Prostate gland (tissue), 2 donors: ENCODE data around the gene RBM38.

ENCODE experiments used
- POLR2AphosphoS5 ChIP-seq: sonication (generic); formaldehyde crosslinking; IDR thresholded peaks from one replicate; pipeline ENCODE4 v1.6.1; 2017; ENCODE audit warnings: antibody characterized with exemption
- TF ChIP-seq, protein P1 (sequence below), 4 experiments: fragments of 200-600 bp in 2 of 4; fragments of 450-650 bp in 2 of 4; sonication (generic) in 2 of 4; IDR thresholded peaks; 1 replicate in 3 of 4; 2 replicates in 1 of 4; pipeline ENCODE4 v1.5.1; 2016 to 2019; ENCODE audit warnings: antibody characterized with exemption in 4 of 4, mild to moderate bottlenecking in 2 of 4, moderate library complexity in 2 of 4

DNA sequence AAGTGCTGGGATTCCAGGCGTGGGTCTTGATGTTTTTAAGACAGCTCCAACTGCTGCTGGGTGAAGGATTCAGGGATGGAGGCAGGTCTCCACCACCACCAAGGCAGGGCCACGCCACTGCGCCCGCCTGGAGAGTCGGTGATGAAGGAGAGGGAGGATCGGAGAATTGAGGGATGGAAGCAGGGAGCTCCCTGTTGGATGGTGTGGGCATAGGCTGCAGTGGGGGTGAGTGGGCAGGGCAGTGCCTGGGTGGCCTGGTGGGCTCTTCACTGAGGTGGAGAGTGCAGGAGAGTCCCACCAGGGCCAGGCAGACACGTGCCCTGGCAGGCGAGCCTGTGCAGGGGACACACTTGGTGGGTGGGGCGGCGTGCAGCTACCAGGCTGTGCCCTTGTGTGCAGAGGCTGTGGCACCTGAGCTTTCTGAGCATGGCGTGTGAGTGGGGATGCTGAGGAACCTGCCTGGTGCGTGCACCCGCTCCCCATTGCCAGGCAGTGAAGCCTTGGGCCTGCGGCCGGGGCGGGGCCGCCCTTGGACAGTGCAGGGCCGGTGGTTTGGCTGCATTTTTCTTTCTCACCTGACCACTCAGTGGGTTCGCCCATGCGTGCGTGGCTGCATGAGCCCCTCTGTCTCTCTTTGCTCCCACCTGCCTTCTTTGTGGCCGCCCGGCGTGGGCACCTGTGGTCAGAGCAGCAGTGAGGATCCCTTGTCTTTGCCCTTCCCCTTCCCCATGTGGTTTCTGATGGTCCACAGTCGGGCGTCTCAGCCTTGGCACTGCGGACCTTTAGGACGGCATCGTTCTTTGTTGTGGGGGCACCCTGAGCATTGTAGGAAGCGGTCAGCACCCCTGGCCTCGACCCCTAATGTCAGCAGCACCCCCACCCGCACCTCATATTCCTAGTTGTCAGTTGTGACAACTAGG, 11.3 kb downstream of the RBM38 start:
- TF ChIP-seq POLR2AphosphoS5: no peak
- TF ChIP-seq, protein P1, sequence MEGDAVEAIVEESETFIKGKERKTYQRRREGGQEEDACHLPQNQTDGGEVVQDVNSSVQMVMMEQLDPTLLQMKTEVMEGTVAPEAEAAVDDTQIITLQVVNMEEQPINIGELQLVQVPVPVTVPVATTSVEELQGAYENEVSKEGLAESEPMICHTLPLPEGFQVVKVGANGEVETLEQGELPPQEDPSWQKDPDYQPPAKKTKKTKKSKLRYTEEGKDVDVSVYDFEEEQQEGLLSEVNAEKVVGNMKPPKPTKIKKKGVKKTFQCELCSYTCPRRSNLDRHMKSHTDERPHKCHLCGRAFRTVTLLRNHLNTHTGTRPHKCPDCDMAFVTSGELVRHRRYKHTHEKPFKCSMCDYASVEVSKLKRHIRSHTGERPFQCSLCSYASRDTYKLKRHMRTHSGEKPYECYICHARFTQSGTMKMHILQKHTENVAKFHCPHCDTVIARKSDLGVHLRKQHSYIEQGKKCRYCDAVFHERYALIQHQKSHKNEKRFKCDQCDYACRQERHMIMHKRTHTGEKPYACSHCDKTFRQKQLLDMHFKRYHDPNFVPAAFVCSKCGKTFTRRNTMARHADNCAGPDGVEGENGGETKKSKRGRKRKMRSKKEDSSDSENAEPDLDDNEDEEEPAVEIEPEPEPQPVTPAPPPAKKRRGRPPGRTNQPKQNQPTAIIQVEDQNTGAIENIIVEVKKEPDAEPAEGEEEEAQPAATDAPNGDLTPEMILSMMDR (IDR thresholded peaks at IDR 0.05): no peak
